ENCODE data around the gene SMCR8. TPM values are rescaled to one million over a fixed set of nuclear protein-coding genes. Genes with fewer than 3 reads are reported as not detected.

SMCR8 gene
- total and polyA plus RNA-seq, 10 of the 15 experiments (the other 5 are each of a cell fraction or from before 2014, with no cell fraction given) = 0.52 to 16.4 (median 8.0) TPM

- TF ChIP-seq, protein P1, sequence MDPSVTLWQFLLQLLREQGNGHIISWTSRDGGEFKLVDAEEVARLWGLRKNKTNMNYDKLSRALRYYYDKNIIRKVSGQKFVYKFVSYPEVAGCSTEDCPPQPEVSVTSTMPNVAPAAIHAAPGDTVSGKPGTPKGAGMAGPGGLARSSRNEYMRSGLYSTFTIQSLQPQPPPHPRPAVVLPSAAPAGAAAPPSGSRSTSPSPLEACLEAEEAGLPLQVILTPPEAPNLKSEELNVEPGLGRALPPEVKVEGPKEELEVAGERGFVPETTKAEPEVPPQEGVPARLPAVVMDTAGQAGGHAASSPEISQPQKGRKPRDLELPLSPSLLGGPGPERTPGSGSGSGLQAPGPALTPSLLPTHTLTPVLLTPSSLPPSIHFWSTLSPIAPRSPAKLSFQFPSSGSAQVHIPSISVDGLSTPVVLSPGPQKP (IDR thresholded peaks at IDR 0.05; ENCODE audit: low read depth, low read length) = 0 out of 2 replicates have a peak, but pooled peaks have one; percentile 18
- TF ChIP-seq, protein P2, sequence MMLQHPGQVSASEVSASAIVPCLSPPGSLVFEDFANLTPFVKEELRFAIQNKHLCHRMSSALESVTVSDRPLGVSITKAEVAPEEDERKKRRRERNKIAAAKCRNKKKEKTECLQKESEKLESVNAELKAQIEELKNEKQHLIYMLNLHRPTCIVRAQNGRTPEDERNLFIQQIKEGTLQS (IDR thresholded peaks at IDR 0.05; ENCODE audit: borderline replicate concordance, extremely low read depth, low read depth, low read length) = peak; percentile 96
- TF ChIP-seq KAT2A (conservative IDR thresholded peaks at IDR 0.05; ENCODE audit: control insufficient read depth, low read depth, low read length) (no peak), EZH2 (IDR thresholded peaks at IDR 0.05; ENCODE audit: borderline replicate concordance, control insufficient read depth, low read depth, low read length) (no peak), TBL1XR1 (IDR thresholded peaks at IDR 0.05; ENCODE audit: low read depth, low read length) (peak; percentile 24; the same call in 1 of the 2 replicates), EGR1 (IDR thresholded peaks at IDR 0.05; ENCODE audit: borderline replicate concordance in 1 of 2, low read depth in 2 of 2, low read length in 2 of 2) (peak in 1 of 2 experiments; percentile 40; a peak in 1 of 3 replicates), USF1 (IDR thresholded peaks at IDR 0.05; ENCODE audit: borderline replicate concordance, extremely low read length, insufficient read depth, low read depth, low read length) (peak; percentile 96), MLLT1 (IDR thresholded peaks at IDR 0.05) (peak; percentile 90), YBX1 (IDR thresholded peaks at IDR 0.05) (no peak), PKNOX1 (IDR thresholded peaks at IDR 0.05) (peak; percentile 36; the same call in 1 of the 2 replicates), HDGF (IDR thresholded peaks at IDR 0.05) (peak; percentile 90; the same call in 1 of the 2 replicates), NBN (IDR thresholded peaks at IDR 0.05) (peak; percentile 77; the same call in 1 of the 2 replicates), KDM1A (IDR thresholded peaks at IDR 0.05; ENCODE audit: borderline replicate concordance) (no peak), IKZF2 (IDR thresholded peaks at IDR 0.05) (peak; percentile 51 to 54; a peak in 3 of 4 replicates), NR2C2 (IDR thresholded peaks at IDR 0.05; ENCODE audit: borderline replicate concordance, control insufficient read depth, insufficient read length, low read depth) (no peak), CREB1 (IDR thresholded peaks at IDR 0.05; ENCODE audit: low read depth) (peak; percentile 79)
- TF ChIP-seq, protein P3, sequence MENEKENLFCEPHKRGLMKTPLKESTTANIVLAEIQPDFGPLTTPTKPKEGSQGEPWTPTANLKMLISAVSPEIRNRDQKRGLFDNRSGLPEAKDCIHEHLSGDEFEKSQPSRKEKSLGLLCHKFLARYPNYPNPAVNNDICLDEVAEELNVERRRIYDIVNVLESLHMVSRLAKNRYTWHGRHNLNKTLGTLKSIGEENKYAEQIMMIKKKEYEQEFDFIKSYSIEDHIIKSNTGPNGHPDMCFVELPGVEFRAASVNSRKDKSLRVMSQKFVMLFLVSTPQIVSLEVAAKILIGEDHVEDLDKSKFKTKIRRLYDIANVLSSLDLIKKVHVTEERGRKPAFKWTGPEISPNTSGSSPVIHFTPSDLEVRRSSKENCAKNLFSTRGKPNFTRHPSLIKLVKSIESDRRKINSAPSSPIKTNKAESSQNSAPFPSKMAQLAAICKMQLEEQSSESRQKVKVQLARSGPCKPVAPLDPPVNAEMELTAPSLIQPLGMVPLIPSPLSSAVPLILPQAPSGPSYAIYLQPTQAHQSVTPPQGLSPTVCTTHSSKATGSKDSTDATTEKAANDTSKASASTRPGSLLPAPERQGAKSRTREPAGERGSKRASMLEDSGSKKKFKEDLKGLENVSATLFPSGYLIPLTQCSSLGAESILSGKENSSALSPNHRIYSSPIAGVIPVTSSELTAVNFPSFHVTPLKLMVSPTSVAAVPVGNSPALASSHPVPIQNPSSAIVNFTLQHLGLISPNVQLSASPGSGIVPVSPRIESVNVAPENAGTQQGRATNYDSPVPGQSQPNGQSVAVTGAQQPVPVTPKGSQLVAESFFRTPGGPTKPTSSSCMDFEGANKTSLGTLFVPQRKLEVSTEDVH (IDR thresholded peaks at IDR 0.05; ENCODE audit: low read depth, partially characterized antibody) = peak; percentile 83
- TF ChIP-seq, protein P4, sequence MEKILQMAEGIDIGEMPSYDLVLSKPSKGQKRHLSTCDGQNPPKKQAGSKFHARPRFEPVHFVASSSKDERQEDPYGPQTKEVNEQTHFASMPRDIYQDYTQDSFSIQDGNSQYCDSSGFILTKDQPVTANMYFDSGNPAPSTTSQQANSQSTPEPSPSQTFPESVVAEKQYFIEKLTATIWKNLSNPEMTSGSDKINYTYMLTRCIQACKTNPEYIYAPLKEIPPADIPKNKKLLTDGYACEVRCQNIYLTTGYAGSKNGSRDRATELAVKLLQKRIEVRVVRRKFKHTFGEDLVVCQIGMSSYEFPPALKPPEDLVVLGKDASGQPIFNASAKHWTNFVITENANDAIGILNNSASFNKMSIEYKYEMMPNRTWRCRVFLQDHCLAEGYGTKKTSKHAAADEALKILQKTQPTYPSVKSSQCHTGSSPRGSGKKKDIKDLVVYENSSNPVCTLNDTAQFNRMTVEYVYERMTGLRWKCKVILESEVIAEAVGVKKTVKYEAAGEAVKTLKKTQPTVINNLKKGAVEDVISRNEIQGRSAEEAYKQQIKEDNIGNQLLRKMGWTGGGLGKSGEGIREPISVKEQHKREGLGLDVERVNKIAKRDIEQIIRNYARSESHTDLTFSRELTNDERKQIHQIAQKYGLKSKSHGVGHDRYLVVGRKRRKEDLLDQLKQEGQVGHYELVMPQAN (conservative IDR thresholded peaks at IDR 0.05) = peak; percentile 92
Observed at GRCh38 chr17:18314731-18315561, at the start of gene SMCR8, which contains the start of gene TOP3A (continued).
